Measurements from ENCODE around the gene RPL9. TPM values are rescaled to one million over a fixed set of nuclear protein-coding genes. Genes with fewer than 3 reads are reported as not detected.

Gene RPL9
- total RNA-seq, 4 donors from 2014 or later, result 2,396 to 3,997 (median 2,918) TPM

GRCh38 chr4:39435659-39436563 is 22.8 kb downstream of the RPL9 start:
- WGBS, 2 donors, result 58 to 68% methylated on average over 6 to 7 of the region's 7 CpGs
- DNase-seq (ENCODE audit: low spot score in 2 of 2), result no peak
- Histone ChIP-seq H3K9me3 (no peaks in the 10 kb centered on the region), H3K27me3 (no peaks in the 10 kb centered on the region), H3K36me3 (no peaks in the 10 kb centered on the region), H3K4me3 (no peak overlapping the region), H3K4me1 (no peaks in the 10 kb centered on the region), H3K27ac (no peak overlapping the region)
- no peak for TF ChIP-seq POLR2A (IDR thresholded peaks at IDR 0.05)
- TF ChIP-seq EP300 (IDR thresholded peaks at IDR 0.05), result no peak
- no peak for TF ChIP-seq CTCF (IDR thresholded peaks at IDR 0.05)

- H3K4me1 ChIP-seq, result no peaks in the 10 kb centered on the region
- 89 to 90% methylated on average over 11 of the region's 11 CpGs for WGBS, 2 donors
Measured at GRCh38 chr4:39433878-39434492, 24.7 kb downstream of the RPL9 start.

GRCh38 chr4:39429476-39430334 is 29.0 kb downstream of the RPL9 start:
- 73 to 74% methylated on average over 4 of the region's 4 CpGs for whole genome bisulfite sequencing, 2 donors

More at GRCh38 chr4:39433878-39434492, 24.7 kb downstream of the RPL9 start:
- no peak for DNase-seq (ENCODE audit: low spot score in 2 of 2)
- no peaks in the 10 kb centered on the region for H3K27me3 ChIP-seq
- H3K36me3 ChIP-seq, result no peaks in the 10 kb centered on the region
- TF ChIP-seq POLR2A (IDR thresholded peaks at IDR 0.05) (no peak), EP300 (IDR thresholded peaks at IDR 0.05) (no peak), CTCF (IDR thresholded peaks at IDR 0.05) (no peak)
- no peaks in the 10 kb centered on the region for H3K9me3 ChIP-seq
- no peak overlapping the region for H3K27ac ChIP-seq
- no peak overlapping the region for H3K4me3 ChIP-seq

GRCh38 chr4:39427520-39428114 is 31.1 kb downstream of the RPL9 start:
- TF ChIP-seq POLR2A (IDR thresholded peaks at IDR 0.05) (no peak), CTCF (IDR thresholded peaks at IDR 0.05) (no peak)
- Histone ChIP-seq H3K9me3 (no peaks in the 10 kb centered on the region), H3K27ac (no peak overlapping the region), H3K4me3 (no peak overlapping the region), H3K36me3 (no peaks in the 10 kb centered on the region), H3K27me3 (no peaks in the 10 kb centered on the region), H3K4me1 (no peaks in the 10 kb centered on the region)
- WGBS, 2 donors, result 51 to 55% methylated on average over 10 of the region's 10 CpGs
- DNase-seq (ENCODE audit: low spot score in 2 of 2), result no peak

More at GRCh38 chr4:39429476-39430334, 29.0 kb downstream of the RPL9 start:
- TF ChIP-seq CTCF (IDR thresholded peaks at IDR 0.05), result no peak
- TF ChIP-seq POLR2A (IDR thresholded peaks at IDR 0.05), result no peak
- TF ChIP-seq EP300 (IDR thresholded peaks at IDR 0.05), result no peak
- Histone ChIP-seq H3K27me3 (no peaks in the 10 kb centered on the region), H3K27ac (no peak overlapping the region), H3K4me3 (no peak overlapping the region), H3K9me3 (no peaks in the 10 kb centered on the region), H3K36me3 (no peaks in the 10 kb centered on the region), H3K4me1 (no peaks in the 10 kb centered on the region)
- DNase-seq (ENCODE audit: low spot score in 2 of 2), result no peak
